Neutrophil (primary cell): ENCODE measurements around the gene ARHGEF16.

Experiments
- H3K27ac ChIP-seq: fragments of 200-600 bp; sonication (generic); 2 replicates; pipeline ENCODE4 v1.5.1; 2016; ENCODE audit warnings: mild to moderate bottlenecking, moderate library complexity
- H3K27me3 ChIP-seq: fragments of 200-600 bp; sonication (generic); 2 replicates; pipeline ENCODE4 v1.6.0; 2016; ENCODE audit warnings: mild to moderate bottlenecking
- H3K36me3 ChIP-seq: fragments of 200-600 bp; sonication (generic); 2 replicates; pipeline ENCODE4 v1.5.1; 2017
- H3K4me1 ChIP-seq, 2 experiments: fragments of 200-600 bp in 1 of 2; sonication (generic) in 1 of 2; 1 replicate in 1 of 2; 2 replicates in 1 of 2; pipeline versions ENCODE4 v1.5.1 to v1.6.1; 2013 to 2016; ENCODE audit warnings: low read depth in 1 of 2, low read length in 1 of 2, mild to moderate bottlenecking in 1 of 2, moderate library complexity in 1 of 2; ENCODE audit not compliant: control insufficient read depth in 1 of 2, insufficient read depth in 1 of 2
- H3K4me3 ChIP-seq, 2 experiments: fragments of 200-600 bp in 1 of 2; sonication (generic) in 1 of 2; 1 replicate in 1 of 2; 2 replicates in 1 of 2; pipeline ENCODE4 v1.5.1; 2013 to 2016; ENCODE audit warnings: low read depth in 1 of 2, low read length in 1 of 2, mild to moderate bottlenecking in 1 of 2, moderate library complexity in 1 of 2
- H3K9me3 ChIP-seq: fragments of 200-600 bp; sonication (generic); 2 replicates; pipeline ENCODE4 v1.5.1; 2016
- TF ChIP-seq, protein P1 (sequence below): fragments of 200-600 bp; sonication (generic); IDR thresholded peaks from 2 replicates; pipeline ENCODE4 v1.5.1; 2016; ENCODE audit warnings: antibody characterized with exemption

The ARHGEF16 gene

DNA sequence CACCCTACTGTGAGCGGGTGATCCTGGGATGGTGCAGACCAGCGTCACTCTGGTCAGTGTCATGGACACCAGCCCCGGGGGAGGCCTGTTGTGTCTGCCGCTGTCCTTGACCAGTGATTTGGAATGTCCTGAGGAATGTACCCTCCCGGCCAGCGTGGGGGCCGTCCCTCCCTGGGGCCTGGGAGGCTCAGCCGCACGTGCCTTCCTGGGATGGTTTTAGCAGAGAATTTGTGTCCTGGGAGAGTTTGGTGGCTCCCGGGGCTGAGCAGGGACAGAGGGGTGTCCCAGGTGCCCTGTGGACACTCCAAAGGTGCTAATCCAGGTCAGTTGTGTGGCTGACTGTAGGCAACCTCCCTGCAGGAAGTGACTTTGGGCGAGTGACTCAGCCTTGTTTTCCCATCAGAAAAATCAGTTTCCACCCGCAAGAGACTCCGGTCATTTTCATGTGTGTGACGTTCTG lies 6.2 kb downstream of the ARHGEF16 start:
- no peak overlapping the region for H3K27ac ChIP-seq
- TF ChIP-seq, protein P1, sequence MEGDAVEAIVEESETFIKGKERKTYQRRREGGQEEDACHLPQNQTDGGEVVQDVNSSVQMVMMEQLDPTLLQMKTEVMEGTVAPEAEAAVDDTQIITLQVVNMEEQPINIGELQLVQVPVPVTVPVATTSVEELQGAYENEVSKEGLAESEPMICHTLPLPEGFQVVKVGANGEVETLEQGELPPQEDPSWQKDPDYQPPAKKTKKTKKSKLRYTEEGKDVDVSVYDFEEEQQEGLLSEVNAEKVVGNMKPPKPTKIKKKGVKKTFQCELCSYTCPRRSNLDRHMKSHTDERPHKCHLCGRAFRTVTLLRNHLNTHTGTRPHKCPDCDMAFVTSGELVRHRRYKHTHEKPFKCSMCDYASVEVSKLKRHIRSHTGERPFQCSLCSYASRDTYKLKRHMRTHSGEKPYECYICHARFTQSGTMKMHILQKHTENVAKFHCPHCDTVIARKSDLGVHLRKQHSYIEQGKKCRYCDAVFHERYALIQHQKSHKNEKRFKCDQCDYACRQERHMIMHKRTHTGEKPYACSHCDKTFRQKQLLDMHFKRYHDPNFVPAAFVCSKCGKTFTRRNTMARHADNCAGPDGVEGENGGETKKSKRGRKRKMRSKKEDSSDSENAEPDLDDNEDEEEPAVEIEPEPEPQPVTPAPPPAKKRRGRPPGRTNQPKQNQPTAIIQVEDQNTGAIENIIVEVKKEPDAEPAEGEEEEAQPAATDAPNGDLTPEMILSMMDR: no peak
- H3K4me1 ChIP-seq: no peaks in the 10 kb centered on the region
- no peak overlapping the region for H3K4me3 ChIP-seq
- peaks cover 37% of the 10 kb centered on the region for H3K27me3 ChIP-seq
- H3K9me3 ChIP-seq: no peaks in the 10 kb centered on the region
- H3K36me3 ChIP-seq: no peaks in the 10 kb centered on the region

DNA sequence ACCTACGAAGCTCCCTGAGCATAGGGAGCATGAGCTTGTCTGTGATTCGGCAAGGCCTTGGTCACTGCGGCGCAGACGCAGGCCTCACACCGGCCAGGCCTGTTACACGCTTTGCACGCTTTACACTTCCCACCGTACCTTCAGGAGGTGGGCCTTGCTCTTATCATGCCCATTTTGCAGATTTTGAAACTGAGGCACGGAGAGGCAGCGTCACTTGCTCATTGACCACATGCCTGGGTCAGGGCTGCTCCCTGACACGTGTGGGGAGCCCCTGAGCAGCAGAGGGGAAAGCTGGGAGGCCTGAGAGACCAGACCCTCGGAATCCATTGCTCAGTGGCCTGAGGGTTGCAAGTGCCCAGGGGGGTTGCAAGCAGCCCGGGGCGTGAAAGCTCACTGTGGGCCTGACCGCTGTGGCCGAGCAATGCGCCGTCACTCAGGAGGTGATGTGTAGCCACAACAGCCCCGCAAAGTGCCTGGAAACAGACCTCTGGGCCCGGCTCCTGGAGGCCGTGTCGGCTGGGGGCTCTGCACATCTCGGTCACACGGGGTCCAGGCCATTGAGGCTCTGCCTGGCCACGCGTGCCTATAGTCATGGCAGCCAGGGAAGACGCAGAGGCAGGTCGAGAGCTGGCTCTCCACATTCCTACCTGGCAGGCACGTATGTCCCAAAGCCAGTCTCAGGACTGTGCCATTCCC lies 6.9 kb downstream of the ARHGEF16 start:
- H3K36me3 ChIP-seq: no peaks in the 10 kb centered on the region
- H3K27ac ChIP-seq: no peak overlapping the region
- peaks cover 31% of the 10 kb centered on the region for H3K27me3 ChIP-seq
- H3K4me1 ChIP-seq: no peaks in the 10 kb centered on the region
- H3K9me3 ChIP-seq: no peaks in the 10 kb centered on the region
- TF ChIP-seq, protein P1: no peak
- H3K4me3 ChIP-seq: no peak overlapping the region

DNA sequence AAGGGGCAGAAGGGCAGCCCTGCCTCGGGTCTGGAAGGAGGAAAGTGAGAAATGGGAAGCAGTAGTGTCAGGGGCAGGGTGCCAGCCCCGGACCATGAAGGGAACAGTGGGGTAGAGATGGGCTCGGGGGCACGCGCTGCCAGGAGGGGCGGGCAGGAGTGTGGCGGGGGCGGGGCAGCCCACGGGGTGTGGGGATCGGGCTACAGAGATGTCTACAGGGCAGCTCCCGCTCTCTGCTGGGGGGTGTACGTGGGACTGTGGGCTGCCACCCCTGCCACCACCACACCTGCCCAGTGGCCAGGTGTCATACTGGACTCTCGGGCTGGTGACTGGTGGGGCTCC lies 7.4 kb downstream of the ARHGEF16 start:
- Histone ChIP-seq H3K9me3 (no peaks in the 10 kb centered on the region), H3K4me3 (no peak overlapping the region), H3K27ac (no peak overlapping the region), H3K4me1 (no peaks in the 10 kb centered on the region), H3K36me3 (no peaks in the 10 kb centered on the region), H3K27me3 (peaks cover 25% of the 10 kb centered on the region)
- TF ChIP-seq, protein P1: no peak

DNA sequence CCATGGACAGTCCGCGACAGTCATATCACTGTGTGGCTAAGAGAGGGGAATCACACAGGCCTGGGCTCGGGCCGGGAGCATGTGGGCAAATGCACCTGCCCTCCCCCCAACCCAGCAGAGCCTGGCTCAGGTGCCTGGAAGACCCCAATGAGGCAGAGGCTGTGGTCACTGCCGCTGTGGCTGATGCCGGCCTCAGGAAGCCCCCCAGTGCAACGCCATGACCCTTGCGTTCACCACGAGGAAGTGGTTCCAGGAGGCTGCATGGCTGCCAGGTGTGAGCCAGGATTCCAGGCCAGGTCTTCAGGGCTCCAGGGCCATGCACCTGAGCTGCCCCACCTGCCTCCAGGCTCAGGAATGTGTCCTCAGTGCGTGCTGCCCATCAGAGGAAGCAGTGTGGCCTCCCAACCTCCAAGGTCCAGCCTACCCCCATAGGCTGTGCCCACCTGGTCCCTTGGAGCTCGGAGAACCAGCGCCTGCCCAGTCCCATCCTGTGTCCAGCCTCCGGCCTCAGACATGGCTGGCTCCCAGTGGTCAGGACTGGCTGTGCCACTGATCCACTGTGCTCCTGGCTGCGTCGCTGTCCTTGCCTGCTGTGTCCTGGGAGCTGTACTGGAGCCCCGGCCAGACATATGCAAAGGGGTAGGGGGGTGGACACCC lies 8.0 kb downstream of the ARHGEF16 start:
- no peaks in the 10 kb centered on the region for H3K9me3 ChIP-seq
- H3K27me3 ChIP-seq: peaks cover 20% of the 10 kb centered on the region
- H3K4me1 ChIP-seq: no peaks in the 10 kb centered on the region
- TF ChIP-seq, protein P1: no peak
- no peak overlapping the region for H3K27ac ChIP-seq
- H3K4me3 ChIP-seq: no peak overlapping the region
- H3K36me3 ChIP-seq: no peaks in the 10 kb centered on the region

GRCh38 chr1:3463013-3463385 lies 8.5 kb downstream of the ARHGEF16 start:
- Histone ChIP-seq H3K9me3 (no peaks in the 10 kb centered on the region), H3K4me3 (no peak overlapping the region), H3K36me3 (no peaks in the 10 kb centered on the region), H3K4me1 (no peaks in the 10 kb centered on the region), H3K27ac (no peak overlapping the region), H3K27me3 (peaks cover 14% of the 10 kb centered on the region)
- TF ChIP-seq, protein P1: no peak
